Activated CD4-positive, CD25-positive, alpha-beta regulatory T cell treated with anti-CD3 and anti-CD28 coated beads, Interleukin-2, amount 50 U/mL, for 16 hours (primary cell): ENCODE measurements around the gene R3HDM4.

Source experiments
- DNase-seq: peaks from one replicate; pipeline ENCODE4 v3.0.0-alpha.2; 2020; ENCODE audit warnings: low read depth, low spot score

The R3HDM4 gene

DNA sequence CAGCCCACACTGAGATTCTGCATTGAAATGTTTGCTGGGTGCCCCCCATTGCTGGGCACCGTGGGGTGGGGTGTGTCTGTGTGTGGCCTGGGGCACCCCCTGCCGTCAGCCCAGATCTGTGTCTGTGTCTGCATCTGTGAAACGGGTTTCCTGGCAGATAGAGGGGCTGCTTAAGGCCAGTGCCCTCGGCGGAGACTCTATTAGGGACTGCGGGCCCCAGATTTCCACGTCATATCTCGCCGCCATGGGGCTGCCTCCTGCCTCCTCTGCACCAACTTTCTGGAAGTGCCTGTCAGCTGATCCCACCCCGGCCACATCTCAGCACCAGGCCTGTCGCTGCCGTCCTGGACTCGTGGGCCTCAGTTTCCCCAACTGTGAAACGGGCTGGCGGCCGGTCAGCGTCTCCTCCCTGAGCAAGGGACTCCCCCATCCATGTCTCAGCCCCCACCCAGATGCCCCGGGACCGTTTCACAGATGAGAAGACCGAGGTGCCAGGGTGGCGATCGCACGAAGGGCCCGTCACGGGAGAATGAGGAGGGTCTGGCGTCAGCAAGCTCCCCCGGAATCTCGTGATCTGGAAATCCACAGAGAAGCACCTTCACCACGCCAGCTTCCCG, 34.2 kb upstream of the R3HDM4 start:
- DNase-seq: no peak

- DNase-seq: no peak
These were observed 32.6 kb upstream of the R3HDM4 start for GRCh38 chr19:945401-946252.

GRCh38 chr19:944663-945241, 31.7 kb upstream of the R3HDM4 start:
- no peak for DNase-seq

GRCh38 chr19:944171-944567, 31.1 kb upstream of the R3HDM4 start:
- DNase-seq: no peak

DNA sequence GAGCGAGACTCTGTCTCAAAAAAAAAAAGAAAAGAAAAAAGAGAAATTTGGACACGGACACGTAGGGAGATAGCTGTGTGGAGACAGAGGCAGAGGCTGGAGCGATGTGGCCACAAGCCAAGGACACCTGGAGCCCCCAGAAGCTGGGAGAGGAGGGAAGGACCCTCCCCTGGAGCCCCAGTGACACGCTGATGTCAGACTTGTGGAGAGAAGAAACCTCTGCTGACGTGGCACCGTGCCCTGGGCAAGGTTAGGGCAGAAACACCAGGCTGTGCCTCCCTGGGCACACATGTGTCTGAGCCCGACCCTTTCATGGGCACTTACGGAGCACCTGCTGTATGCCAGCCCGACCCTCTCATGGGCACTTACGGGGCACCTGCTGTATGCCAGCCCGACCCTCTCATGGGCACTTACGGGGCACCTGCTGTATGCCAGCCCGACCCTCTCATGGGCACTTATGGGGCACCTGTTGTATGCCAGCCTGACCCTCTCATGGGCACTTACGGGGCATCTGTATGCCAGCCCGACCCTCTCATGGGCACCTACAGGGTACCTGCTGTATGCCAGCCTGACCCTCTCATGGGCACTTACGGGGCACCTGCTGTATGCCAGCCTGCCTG, 30.6 kb upstream of the R3HDM4 start:
- no peak for DNase-seq

DNA sequence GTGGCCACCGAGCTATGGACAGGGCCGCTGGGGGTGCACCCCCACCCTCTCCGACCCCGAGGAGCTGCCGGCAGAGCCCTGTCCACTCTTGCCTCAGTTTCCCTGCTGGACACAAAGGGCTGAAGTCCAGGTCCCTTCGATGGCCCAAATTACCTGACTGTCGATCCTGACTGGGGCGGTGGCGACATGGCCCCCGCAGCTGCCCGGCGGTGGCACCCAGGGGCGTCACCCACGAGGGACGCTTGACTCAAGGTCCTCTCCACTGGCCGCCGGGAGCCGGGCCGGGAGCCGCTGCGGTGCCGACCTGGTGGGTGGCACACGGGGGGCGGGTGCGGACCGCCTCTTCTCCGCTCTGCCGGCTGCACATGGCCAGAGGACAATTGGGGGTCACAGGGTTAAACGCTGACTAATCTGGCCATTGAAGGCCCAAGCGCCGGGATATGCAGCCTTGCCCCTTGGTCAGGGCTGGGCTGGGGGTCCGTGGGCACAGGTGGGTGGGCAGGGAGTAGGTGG, 29.2 kb upstream of the R3HDM4 start:
- DNase-seq: no peak

DNA sequence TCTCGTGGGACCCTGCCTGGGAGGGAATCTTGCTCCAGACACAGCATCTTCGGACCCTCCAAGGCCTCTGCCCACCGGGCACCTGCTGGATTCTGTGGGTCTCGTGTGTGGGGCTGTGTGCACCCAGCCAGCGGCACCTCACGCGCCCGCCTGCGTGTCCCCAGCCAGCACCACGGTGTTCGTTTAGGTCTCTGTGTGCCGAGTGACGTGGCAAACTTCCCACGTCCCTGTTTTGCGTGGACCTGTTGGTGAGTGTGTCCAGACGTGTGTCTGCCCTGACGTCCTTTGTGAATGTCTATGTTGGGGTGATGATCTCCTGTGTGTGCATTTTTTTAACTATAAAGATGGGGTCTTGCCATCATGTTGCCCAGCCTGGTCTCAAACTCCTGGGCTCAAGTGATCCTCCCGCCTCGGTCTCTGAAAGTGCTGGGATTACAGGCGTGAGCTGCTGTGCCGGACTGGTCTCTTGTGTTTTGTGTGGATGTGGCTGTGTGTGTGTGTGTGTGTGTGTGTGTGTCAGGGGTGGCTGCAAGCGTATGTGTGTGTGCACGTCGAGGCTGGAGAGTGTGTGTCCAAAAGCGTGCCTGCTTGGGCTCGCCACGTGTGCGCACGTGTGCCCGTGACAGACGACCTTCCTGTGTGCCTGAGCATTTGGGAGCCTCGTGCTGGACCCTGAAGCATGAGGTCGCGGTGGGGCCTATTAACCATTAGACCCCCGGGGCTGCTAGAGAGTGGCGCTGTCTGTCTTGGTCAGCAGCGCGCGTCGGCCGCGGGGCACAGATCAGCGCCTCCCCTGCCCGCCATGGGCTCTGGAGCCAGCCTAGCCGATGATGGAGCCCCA, 28.5 kb upstream of the R3HDM4 start:
- DNase-seq: no peak

DNA sequence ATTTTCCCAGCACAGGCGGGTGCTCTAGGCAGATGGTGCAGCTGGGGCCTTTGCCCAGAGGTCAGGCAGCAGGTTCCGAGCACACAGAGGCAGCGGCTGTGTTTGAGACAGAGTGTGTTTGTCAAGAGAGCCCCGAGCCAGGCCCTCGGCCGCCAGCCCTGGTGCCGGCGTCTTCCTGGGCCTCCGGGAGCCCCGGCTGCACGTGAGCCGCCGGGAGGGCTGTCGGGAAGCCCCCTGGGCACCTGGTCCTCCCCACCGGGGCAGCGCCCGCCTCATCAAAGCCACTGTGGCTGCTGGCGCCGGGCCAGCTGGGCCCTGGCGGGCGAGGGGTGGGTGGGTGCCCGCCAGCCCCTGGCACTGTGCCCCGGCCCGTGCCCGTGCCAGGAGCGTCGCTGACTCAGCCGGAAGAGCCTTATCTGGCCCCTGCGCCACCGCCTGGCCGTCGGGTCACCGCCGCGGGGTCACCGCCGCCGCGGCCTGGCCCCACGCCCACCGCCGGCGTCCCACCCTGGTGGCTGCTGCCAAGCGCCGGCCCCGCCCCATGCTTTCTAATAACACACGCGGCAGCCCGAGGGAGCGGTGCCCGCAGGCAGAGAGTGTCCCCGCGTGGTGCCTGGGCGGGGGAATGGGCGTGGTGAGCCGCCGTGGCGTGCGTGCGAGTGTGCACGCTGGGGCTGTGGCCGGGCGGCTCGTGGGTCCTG, 27.7 kb upstream of the R3HDM4 start:
- DNase-seq: peak; percentile 42

- DNase-seq: no peak
These were observed 26.9 kb upstream of the R3HDM4 start for GRCh38 chr19:939922-940321.

- no peak for DNase-seq
These were observed 26.4 kb upstream of the R3HDM4 start for GRCh38 chr19:939439-939838.

DNA sequence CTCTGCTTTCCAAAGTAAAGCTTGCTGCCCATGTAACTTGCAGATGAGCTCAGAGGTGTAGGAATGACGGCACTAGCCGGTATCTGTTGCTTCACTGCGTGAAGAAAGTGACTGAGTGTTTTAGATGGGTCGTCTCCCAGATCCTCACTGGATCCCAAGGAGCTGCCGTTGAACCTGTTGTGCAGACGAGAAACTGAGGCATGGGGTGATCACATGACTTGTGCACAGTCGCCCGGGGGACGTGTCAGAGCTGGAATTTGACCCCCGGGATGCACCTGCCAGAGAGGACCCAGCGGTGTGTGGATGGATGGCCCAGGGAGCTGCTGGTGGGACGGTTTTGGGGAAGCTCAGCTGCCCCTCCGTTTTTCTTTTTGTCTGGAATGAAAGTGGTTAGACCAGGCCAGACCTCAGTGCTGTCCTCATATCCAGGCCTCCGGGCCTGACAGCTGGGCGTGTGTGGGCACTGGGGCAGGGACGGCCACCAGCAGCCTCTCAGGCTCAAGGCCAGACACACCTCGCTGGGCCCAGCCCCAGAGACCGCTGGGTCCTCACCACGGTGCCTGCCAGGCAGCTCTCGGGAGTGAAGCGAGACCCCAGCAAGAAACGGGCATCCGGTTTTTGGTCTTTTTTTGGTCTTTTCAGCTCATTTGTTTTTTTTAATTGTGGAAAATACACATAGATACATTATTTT, 25.4 kb upstream of the R3HDM4 start:
- no peak for DNase-seq

GRCh38 chr19:937259-937694, 24.3 kb upstream of the R3HDM4 start:
- DNase-seq: no peak

- DNase-seq: no peak
These were observed 23.1 kb upstream of the R3HDM4 start for GRCh38 chr19:936175-936546.

DNA sequence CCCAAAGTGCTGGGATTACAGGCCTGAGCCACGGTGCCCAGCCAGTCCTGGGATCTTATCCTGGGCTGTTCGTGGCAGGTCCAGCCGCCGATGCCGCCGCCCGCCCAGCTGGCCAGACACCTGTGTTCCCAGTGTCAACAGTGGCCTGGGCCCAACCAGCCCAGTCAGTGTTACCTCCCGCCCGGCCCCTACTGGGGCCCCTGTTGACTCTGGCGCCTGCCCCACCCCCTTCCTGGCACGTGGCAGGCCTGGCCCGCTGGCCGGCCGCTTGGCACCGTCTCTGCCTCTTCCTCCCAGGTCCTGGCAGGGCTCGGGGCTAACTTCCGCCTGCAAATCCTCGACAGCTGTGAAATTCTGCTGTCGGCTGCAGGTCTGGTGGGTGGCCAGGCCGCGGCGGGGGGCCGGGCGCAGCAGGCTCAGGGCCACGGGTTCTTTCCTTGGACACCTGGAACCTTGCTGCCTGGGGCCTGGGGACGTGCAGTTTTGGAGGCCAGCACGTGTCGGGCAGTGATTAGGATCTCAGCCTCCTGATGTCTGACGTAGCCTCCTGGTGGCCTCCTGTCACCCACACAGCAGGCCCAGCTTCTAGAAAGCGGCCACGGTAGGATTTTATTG, 22.0 kb upstream of the R3HDM4 start:
- no peak for DNase-seq

GRCh38 chr19:934197-934840, 21.3 kb upstream of the R3HDM4 start:
- DNase-seq: no peak

DNA sequence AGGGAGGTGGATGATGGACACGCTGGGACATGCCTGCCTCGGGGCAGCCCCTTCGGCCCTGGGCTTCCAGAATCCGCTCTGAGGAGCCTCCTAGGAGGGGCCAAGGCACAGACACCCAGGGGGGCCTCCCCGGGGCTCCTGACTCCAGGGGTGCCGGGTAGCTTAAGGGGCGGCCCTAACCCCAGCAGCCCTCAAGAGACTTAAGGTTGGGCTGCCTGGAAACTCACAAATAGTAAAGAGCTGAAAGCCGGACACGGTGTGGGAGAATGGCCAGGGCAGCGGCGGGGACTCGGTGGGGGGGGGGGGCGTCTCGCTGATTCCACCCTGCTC, 20.5 kb upstream of the R3HDM4 start:
- DNase-seq: no peak

DNA sequence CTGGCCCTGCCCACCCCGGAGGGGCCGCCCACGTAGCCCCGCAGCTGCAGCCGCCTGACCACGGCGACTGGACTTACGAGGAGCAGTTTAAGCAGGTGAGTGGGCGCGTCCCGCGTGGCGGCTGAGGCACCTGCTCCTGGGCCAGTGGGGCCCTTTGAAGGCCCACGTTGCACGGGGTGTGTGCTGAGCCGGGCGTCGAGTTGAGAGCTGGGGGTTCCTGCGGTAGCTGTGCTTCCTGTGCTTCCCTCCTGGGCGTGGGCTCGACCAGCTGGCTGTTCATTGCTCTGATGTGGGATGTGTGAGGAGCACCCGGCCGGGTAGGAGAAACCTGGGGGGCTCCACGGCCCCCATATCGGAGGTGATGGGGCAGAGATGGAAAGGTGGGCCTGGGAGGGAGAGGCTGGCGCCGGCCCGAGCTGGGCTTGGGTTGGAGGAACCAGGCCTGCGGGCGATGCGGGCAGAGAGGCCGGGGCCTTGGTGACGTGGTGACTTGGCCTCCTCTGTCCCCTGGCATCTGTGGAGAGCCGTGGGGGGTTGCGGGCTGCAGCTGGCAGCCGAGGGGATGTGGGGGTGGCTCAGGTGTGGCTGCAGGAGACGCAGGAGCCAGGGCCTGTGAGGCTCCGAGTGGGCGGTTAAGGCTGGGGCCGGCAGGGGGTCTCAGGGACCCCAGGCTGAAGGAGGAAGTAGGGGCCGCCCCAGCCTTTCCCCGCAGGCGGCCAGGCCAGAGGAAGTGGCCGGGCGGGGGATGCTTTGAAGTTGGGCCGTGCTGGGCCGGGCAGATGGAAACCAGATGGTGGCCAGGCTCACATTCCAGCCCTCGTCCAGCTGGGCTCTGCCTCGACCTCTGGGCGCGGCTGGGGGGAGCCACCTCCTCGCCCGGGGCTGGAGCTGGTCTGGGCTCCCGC, 19.9 kb upstream of the R3HDM4 start:
- no peak for DNase-seq
